SU-DHL-6 (cell line): ENCODE measurements around the gene PGBD5.

ENCODE experiments used
- H2AFZ ChIP-seq: fragments of 200-600 bp; sonication (generic); 2 replicates; pipeline ENCODE4 v1.6.1; 2014; ENCODE audit warnings: low read depth, mild to moderate bottlenecking, moderate library complexity, mixed read lengths, antibody characterized with exemption, low read length; ENCODE audit not compliant: severe bottlenecking
- H3F3A ChIP-seq: fragments of 200-600 bp; shearing (Covaris generic); 2 replicates; pipeline ENCODE4 v1.6.0; 2016; ENCODE audit warnings: antibody characterized with exemption, mild to moderate bottlenecking; ENCODE audit not compliant: insufficient read depth
- H3K27ac ChIP-seq: fragments of 200-600 bp; sonication (generic); 2 replicates; pipeline ENCODE4 v1.5.1; 2016; ENCODE audit warnings: low read depth, mild to moderate bottlenecking, low read length, moderate library complexity, mixed read lengths
- H3K27me3 ChIP-seq: fragments of 200-600 bp; sonication (generic), shearing (Covaris generic); 2 replicates; pipeline ENCODE4 v1.6.0; 2014; ENCODE audit warnings: mild to moderate bottlenecking, low read length
- H3K36me3 ChIP-seq: fragments of 200-600 bp; sonication (generic); 2 replicates; pipeline ENCODE4 v1.6.1; 2014; ENCODE audit warnings: mild to moderate bottlenecking, low read length, mixed read lengths
- H3K4me2 ChIP-seq: fragments of 300-600, 200-600 bp; shearing (Covaris generic), sonication (generic); 2 replicates; pipeline ENCODE4 v1.6.0; 2014; ENCODE audit warnings: low read length, low read depth, mild to moderate bottlenecking; ENCODE audit not compliant: poor library complexity, severe bottlenecking
- H3K4me3 ChIP-seq: fragments of 200-600 bp; sonication (generic); 2 replicates; pipeline ENCODE4 v1.5.1; 2014; ENCODE audit warnings: antibody characterized with exemption, low read length, mild to moderate bottlenecking, mixed read lengths; ENCODE audit not compliant: insufficient read depth, poor library complexity, severe bottlenecking
- H3K79me2 ChIP-seq: fragments of 200-600 bp; sonication (generic); 2 replicates; pipeline ENCODE4 v1.6.1; 2014; ENCODE audit warnings: mild to moderate bottlenecking, low read length, moderate library complexity; ENCODE audit not compliant: insufficient read depth
- H3K9ac ChIP-seq: fragments of 200-600 bp; sonication (generic); 2 replicates; pipeline ENCODE4 v1.7.0; 2014; ENCODE audit warnings: mild to moderate bottlenecking, low read length
- H3K9me2 ChIP-seq: fragments of 200-600 bp; sonication (generic); replicated peaks from 2 replicates; pipeline ENCODE4 v1.6.1; 2014; ENCODE audit warnings: low read length; ENCODE audit not compliant: insufficient read depth
- H3K9me3 ChIP-seq: fragments of 200-600 bp; sonication (generic); 2 replicates; pipeline ENCODE4 v1.6.1; 2014; ENCODE audit warnings: low read length, mixed read lengths; ENCODE audit not compliant: insufficient read depth
- H4K20me1 ChIP-seq: fragments of 200-600 bp; sonication (generic); 2 replicates; pipeline ENCODE4 v1.6.1; 2014; ENCODE audit warnings: low read depth, mild to moderate bottlenecking, antibody characterized with exemption, low read length, moderate library complexity, mixed read lengths
- CTCF ChIP-seq: fragments of 200-600 bp; sonication (generic); IDR thresholded peaks from one replicate; pipeline ENCODE4 v1.5.1; 2017; ENCODE audit warnings: antibody characterized with exemption, mild to moderate bottlenecking, low read length, moderate library complexity; ENCODE audit not compliant: insufficient read depth, poor library complexity, severe bottlenecking
- EZH2phosphoT487 ChIP-seq: fragments of 200-600 bp; sonication (generic), shearing (Covaris generic); conservative IDR thresholded peaks from 2 replicates; pipeline ENCODE4 v1.6.1; 2018; ENCODE audit warnings: mild to moderate bottlenecking, antibody characterized with exemption, low read length, moderate library complexity, mixed read lengths

The PGBD5 gene

GRCh38 chr1:230383425-230383824, 42.7 kb downstream of the PGBD5 start:
- no peaks in the 10 kb centered on the region for H3K79me2 ChIP-seq
- H2AFZ ChIP-seq, result no peak overlapping the region
- TF ChIP-seq EZH2phosphoT487 (no peak), CTCF (no peak)
- H3K9ac ChIP-seq, result no peak overlapping the region
- H3K36me3 ChIP-seq, result no peaks in the 10 kb centered on the region
- H3K4me3 ChIP-seq, result no peak overlapping the region
- no peak overlapping the region for H3K27ac ChIP-seq
- no peaks in the 10 kb centered on the region for H3K27me3 ChIP-seq
- H4K20me1 ChIP-seq, result no peaks in the 10 kb centered on the region
- no peak overlapping the region for H3K4me2 ChIP-seq
- no peaks in the 10 kb centered on the region for H3F3A ChIP-seq
- peaks cover 16% of the 10 kb centered on the region; the same call in 1 of the 2 replicates for H3K9me3 ChIP-seq
- H3K9me2 ChIP-seq, result no peaks in the 10 kb centered on the region

DNA sequence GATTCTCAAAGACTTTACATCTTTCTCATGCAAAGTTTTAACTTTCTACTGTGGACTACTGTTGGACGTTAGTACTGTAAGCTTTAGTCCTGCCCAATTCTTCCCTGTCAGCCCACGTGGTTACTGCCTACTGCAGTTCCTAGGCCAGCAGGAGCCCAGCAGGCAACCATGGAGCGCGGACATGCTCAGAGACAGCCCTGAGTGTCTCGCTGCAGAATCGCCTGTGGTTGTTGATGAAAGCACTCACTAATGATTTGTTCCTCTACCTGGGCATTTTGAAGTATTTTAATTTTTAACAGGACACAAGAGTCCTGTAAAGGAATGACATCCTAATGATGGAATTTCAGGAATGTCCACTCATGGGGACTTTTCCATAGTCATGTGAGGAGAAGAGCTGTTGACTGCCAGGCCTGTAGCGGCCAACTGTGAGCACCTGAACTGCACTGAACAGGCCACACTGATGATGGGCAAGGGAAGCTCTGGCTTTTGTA, 44.1 kb downstream of the PGBD5 start:
- no peaks in the 10 kb centered on the region for H3F3A ChIP-seq

GRCh38 chr1:230381585-230381984, 44.5 kb downstream of the PGBD5 start:
- Histone ChIP-seq H3K4me2 (no peak overlapping the region), H3K9ac (no peak overlapping the region), H3K36me3 (no peaks in the 10 kb centered on the region), H2AFZ (no peak overlapping the region), H3K27me3 (no peaks in the 10 kb centered on the region), H3K79me2 (no peaks in the 10 kb centered on the region), H3K4me3 (no peak overlapping the region), H3F3A (no peaks in the 10 kb centered on the region), H4K20me1 (no peaks in the 10 kb centered on the region), H3K27ac (no peak overlapping the region), H3K9me2 (no peaks in the 10 kb centered on the region), H3K9me3 (peaks cover 16% of the 10 kb centered on the region; the same call in 1 of the 2 replicates)
- TF ChIP-seq CTCF, result no peak
- TF ChIP-seq EZH2phosphoT487, result no peak

More for the DNA sequence above, 44.1 kb downstream of the PGBD5 start:
- no peak overlapping the region for H3K9ac ChIP-seq
- H3K79me2 ChIP-seq, result no peaks in the 10 kb centered on the region
- TF ChIP-seq CTCF, result no peak
- no peak for TF ChIP-seq EZH2phosphoT487
- peaks cover 16% of the 10 kb centered on the region; the same call in 1 of the 2 replicates for H3K9me3 ChIP-seq
- no peaks in the 10 kb centered on the region for H3K36me3 ChIP-seq
- no peak overlapping the region for H3K27ac ChIP-seq
- no peak overlapping the region for H2AFZ ChIP-seq
- H4K20me1 ChIP-seq, result no peaks in the 10 kb centered on the region
- H3K9me2 ChIP-seq, result no peaks in the 10 kb centered on the region
- H3K27me3 ChIP-seq, result no peaks in the 10 kb centered on the region
- no peak overlapping the region for H3K4me2 ChIP-seq
- H3K4me3 ChIP-seq, result no peak overlapping the region
